Activated CD4-positive, CD25-positive, alpha-beta regulatory T cell treated with anti-CD3 and anti-CD28 coated beads, Interleukin-2, amount 50 U/mL, for 72 hours (primary cell): ENCODE results near the gene EML1.

Experiments used
- DNase-seq: peaks from one replicate; pipeline ENCODE4 v3.0.0; 2021

Gene EML1

GRCh38 chr14:99806836-99807235 is 13.6 kb downstream of the EML1 start:
- DNase-seq: no peak

GRCh38 chr14:99807413-99808153 is 14.4 kb downstream of the EML1 start:
- DNase-seq: no peak

DNA sequence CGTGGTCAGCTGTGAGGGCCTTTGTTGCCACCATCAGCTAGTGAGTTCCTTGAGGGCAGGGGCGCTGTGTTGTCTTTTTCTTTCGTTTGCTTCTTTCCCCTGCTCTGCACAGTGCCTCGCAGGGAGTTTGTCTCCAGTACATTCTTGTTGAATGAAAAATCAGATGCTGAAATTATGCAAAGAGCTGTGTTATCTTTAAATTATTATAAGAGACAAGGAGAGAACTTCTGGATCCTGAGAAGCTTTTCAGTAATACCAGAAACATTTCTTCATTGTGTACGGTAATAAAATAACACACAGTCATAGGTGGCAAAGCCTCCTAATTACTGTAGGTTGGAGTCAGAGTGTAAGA is 14.9 kb downstream of the EML1 start:
- no peak for DNase-seq

DNA sequence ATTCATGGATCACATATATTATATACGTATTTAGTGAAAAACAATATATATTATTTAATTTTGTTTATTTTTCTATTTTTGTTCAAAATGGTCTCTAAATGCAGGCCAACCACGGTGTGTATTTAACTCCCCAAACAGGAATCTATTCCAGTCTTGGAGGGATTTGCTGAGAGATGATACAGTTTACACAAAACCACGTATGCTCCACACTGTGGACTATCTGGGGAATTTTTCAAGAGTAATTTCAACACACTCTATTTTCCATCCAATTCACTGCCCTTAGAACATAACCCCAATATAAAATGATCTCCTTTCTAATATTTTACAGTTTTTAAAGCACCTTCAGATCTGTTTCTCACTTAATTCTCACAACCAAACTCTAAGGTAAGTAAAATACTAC is 15.3 kb downstream of the EML1 start:
- DNase-seq: no peak

DNA sequence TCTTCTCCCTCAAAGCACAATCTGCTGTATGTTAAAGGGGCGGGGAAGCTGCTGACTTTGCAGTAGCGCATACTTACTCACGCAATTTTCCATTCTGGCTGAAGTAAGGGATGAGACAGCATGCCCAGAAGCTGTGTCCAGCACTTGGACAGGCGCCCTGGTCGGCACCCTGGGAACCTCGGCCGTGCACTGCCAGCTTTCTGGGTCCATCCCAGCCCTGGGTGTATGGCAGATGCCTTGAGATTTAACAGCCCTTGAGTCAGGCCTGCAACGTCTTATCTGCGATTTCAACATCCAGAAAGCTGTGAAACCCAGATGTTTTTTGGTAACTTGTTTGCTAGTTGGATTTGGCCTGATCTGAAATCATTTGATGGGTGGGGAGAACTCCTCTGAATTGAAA is 16.1 kb downstream of the EML1 start:
- no peak for DNase-seq

DNA sequence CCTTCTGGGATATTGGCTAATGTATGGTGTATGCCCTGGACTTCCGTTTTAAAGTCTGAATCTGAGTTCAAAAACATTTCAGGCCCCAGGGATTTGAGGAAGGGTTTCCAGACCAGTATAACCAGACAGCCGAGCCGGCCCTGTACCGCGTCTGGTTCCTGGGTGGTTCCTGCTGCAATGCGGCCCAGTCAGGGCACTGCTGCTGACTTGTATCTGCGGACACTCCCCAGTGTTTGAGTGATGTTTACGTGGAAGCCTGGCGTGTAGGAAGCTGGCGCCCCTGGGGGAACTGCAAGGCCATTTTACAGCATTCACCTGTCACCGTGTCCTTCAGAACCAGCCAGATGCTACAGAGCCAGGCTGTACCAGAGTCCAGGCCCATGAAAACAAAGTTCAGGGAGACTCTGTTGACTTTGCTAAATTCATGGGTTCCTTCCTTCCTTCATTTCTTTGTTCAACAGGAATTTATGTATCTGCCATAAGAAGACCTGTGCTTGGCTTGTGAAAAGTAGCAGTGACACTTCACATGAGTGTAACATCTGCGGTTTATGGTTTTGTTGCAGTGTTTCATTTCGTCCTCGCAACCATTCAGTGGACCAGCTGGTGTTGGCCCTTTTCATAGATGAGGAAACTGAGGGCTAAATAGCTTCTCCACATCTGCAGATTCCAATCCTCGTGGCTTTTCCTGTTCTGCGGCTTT is 16.8 kb downstream of the EML1 start:
- DNase-seq: no peak

DNA sequence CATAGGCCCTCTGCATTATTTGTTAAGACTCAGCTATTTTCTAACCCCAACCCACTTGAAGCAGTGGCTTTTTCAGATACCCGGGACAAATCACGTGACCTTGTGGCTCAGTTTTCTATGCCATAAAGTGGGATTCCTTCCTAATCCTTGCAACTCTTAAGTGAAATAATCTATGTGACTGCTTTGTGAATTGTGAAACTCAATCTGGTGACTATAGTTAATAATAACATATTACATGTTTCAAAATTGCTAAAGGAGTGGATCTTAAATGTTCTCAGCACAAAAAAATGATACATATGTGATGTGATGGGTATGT is 17.3 kb downstream of the EML1 start:
- DNase-seq: no peak

- DNase-seq: no peak
These were observed 19.0 kb downstream of the EML1 start for GRCh38 chr14:99812096-99812750.

DNA sequence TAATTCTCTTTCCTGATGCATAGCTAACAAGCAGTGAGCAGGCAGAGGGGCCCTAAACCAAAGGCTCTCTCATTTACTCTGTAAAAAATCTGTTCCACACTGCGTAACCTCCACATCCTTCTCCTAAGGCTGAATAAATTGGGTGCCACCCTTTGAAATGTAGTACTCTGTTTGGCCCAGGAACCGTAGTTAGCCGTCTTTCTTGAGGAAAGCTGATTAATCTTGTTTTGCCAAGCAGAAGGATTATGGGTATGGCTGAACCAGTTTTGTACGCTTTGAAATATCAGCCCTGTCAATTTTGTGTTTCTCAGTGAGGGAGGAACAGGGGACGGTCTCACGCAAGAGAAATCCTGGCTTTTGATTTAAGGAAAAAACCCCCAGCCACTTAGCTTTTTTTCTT is 19.7 kb downstream of the EML1 start:
- no peak for DNase-seq

DNA sequence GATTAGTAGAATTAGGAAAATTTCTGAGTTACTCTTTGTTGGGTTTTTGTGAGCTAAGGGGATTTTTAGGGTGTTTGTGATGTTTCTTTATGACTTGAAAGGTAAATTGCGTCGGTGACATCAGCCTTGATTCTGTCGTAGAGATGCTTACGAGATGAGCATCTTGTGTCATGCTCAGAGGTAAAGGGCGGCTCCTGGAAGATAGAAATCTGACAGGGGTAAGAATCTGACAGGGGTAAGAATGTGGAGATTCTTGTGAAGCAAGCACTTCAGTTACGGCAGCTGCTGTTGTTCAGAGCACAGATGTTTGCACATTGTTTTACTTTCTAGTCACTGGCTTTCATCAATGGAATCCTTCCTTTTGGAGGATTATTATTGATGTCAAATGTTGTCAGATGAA is 22.5 kb downstream of the EML1 start:
- no peak for DNase-seq

DNA sequence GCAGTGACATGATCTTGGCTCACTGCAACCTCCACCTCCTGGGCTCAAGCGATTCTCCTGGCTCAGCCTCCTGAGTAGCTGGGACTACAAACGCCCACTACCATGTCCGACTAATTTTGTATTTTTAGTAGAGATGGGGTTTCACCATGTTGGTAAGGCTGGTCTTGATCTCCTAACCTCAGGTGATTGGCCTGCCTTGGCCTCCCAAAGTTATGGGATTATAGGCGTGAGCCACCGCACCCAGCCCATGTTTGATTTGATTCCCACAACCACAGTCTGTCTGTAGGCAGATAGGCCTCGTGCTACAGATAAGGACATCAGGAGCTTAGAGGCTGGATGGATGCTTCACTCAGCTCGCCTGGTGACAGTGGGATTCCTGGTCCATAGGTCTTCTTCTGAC is 23.0 kb downstream of the EML1 start:
- no peak for DNase-seq

GRCh38 chr14:99816642-99817041 is 23.4 kb downstream of the EML1 start:
- DNase-seq: no peak

DNA sequence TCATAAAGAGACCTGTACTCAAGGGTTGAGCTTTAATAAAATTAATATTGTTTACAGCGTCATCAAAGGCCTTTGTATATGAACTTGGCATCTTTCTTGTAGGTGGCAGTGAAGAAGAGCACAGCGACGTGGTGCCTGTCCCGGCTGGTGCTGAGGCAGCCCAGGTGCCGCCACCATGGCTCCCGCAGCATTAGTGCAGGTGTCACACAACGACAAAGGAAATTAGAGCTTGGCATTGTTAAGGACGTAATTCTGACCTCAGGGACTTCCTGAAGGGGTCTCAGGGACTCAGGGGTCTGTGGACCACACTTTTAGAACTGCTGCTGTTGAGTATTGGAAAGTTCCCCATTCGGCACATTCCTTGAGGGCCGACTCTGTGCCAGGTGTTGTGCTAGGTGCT is 24.1 kb downstream of the EML1 start:
- no peak for DNase-seq

DNA sequence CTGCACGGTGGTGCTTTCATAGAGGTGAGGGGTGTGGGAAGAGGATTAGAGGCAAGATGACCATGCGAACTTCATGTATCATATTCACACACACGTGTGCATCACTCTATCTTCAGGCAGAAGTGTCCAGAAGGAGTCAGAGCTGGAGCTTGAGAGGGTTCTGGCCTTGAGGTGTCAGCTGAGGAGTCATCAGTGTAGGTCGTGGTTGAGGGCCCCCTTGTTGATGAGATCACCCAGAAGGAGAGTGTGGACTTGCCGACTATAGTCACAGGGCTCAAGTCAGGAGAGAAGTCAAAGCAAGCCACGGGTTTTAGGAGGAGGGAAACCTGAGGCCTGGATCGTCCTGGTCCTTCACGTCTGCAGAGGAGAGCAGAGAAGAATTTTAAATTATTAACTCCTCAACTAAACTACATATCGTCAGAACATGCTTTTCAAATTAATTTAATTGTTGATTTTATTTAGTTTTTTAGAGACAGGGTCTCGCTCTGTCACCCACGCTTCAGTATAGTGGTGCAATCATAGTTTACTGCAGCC is 25.4 kb downstream of the EML1 start:
- no peak for DNase-seq

DNA sequence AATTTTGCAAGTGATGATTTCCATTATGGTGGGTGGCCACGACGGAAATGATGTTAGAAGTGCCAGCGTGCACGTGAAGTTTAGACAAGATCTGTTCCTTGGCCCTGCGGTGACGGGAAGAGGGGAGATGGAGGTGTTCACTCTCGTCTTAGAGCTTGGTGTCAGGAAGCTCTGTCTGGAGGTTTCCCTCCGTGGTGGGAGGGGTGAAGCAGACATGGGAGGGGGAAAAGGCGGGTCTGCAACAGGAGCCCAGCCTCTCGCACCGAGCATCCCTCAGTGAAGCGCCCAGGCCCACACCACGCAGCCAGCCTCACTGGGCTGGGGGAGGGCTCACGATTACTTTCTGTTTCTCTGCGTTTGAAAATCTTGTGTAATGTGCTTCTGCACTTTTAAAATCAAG is 26.3 kb downstream of the EML1 start:
- DNase-seq: no peak

- DNase-seq: no peak
These were observed 27.6 kb downstream of the EML1 start for GRCh38 chr14:99820702-99821331.

GRCh38 chr14:99821519-99822508 is 28.6 kb downstream of the EML1 start:
- DNase-seq: no peak

- DNase-seq: no peak
These were observed 29.7 kb downstream of the EML1 start for GRCh38 chr14:99822800-99823455.

DNA sequence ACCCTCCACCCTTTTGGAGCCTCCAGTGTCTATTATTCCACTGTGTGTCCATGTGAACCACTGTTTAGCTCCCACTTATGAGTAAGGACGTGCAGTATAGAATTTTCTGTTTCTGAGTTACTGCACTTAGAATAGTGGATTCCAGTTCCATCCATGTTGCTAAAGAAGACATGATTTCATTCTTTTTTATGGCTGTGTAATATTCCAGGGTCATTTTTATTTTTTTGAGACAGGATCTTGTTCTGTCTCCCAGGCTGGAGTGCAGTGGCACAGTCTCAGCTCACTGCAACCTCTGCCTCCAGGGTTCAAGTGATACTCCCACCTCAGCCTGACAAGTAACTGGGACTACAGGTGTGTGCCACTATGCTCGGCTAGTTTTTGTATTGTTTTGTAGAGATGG is 31.6 kb downstream of the EML1 start:
- DNase-seq: no peak

- no peak for DNase-seq
These were observed 36.2 kb downstream of the EML1 start for GRCh38 chr14:99829450-99829849.

DNA sequence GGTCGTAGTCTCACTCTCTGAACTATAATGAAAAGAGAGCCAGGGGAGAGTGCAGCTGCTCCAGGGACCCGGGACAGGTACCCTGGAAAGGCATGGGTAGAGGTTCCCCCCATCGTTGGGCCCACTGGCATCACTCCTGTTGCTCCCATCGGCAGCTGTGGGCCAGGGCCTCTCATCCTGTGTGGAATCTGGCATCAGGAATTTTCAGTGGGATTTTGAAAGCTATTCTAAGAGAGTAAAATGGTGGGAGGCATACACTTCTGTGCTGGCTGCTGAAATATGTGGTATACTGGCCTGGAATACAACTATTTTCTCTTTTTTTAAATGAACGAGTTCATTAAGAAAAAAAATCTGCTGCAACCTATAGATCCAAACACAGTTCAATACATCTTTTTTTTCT is 38.1 kb downstream of the EML1 start:
- DNase-seq: no peak
